IPS-18c (cell line): ENCODE data around the gene PRPF40B.

Experiments used
- H3K4me3 ChIP-seq: 2 replicates; pipeline ENCODE4 v1.7.0; 2013; ENCODE audit warnings: low read depth, mild to moderate bottlenecking, low read length, moderate library complexity; ENCODE audit not compliant: insufficient read depth
- H3K9me3 ChIP-seq: one replicate; pipeline ENCODE4 v1.6.1; 2013; ENCODE audit warnings: mild to moderate bottlenecking, low read length, moderate library complexity; ENCODE audit not compliant: control insufficient read depth, insufficient read depth

PRPF40B gene

DNA sequence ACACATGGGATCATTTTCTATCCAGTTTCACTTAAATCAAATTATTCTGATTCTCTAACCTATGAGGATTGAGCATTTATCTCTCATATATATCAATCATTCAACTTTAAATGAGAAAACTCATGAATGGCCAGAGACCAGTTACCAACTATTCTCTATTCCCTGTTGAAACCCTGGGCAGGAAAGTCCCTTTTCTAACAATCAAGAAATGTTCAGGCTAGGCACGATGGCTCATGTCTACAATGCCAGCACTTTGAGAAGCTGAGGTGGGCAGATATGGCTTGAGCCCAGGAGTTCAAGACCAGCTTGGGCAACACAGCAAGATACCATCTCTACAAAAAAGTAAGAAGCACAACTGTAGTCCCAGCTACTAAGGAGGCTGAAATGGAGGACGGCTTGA is 65.9 kb downstream of the PRPF40B start:
- Histone ChIP-seq H3K9me3 (no peaks in the 10 kb centered on the region), H3K4me3 (no peak overlapping the region)

DNA sequence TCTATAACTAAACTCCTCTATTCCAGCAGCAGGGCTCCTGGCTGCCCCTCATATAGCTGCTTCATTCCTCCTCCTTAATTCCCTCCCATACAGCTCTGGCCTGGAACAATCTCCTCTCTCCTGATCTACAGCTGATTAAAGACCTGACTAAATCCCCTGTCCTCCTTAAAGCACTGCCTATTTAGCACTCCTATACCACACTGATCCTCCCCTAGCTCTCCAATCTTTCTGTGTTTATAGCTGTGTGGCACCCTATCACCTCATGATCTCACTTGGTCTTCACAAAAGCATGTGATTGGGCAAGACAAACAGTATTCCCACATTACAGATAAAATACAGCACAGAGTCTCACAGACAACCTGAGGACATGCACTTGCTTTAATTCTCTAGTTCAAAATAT is 66.4 kb downstream of the PRPF40B start:
- H3K9me3 ChIP-seq = no peaks in the 10 kb centered on the region
- H3K4me3 ChIP-seq = no peak overlapping the region

DNA sequence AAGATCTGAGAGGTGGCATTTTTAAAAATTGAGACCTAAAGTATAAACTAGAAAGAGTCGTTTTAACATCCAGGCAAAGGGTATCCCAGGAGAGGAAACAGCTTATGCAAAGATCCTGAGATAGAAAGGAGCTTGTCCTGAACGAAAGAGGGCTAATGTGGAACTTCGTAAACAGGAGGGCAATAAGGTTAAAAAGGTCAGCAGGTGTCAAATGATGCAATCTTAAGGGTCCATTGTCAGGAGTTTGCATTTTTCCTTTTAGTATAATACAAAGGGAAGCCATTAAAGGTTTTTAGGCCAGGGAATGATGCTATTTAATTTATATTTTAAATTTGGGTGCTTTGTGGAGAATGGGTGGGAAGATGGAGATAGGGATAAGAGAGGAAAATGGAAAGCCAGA is 69.5 kb downstream of the PRPF40B start:
- Histone ChIP-seq H3K9me3 (no peaks in the 10 kb centered on the region), H3K4me3 (no peak overlapping the region)

DNA sequence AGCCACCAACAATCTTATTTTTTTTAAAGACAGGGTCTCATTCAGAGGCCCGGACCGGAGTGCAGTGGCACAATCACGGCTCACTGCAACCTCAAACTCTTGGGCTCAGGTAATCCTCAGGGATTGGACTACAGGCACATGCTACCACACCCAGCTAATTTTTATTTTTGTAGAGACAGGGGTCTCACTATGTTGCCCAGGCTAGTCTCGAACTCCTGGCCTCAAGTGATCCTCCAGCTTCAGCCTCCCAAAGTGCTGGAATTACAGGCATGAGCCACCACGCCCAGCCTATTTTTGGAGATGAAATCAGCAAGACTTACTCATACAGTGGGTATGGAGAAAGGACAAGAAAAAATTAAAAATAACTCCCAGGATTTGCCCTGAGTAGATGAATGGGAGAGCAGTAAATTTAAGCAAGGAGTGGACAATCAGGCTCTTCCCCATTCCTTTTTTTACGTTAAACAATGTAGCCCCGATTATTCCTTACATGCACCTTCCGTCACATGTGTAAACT is 70.6 kb downstream of the PRPF40B start:
- H3K4me3 ChIP-seq = no peak overlapping the region
- no peaks in the 10 kb centered on the region for H3K9me3 ChIP-seq
